GM23248 (cell line): Measurements from ENCODE around the gene USP17L12.
"Not testable (repeated sequence)": the region's sequence is repeated elsewhere in the genome, so short reads cannot be mapped to it uniquely, and the experiment has no call there.

Source experiments
- EZH2 ChIP-seq: fragments of 200-600 bp; sonication (generic); IDR thresholded peaks from 2 replicates; pipeline ENCODE4 v1.6.1; 2018; ENCODE audit warnings: antibody characterized with exemption, mild to moderate bottlenecking; ENCODE audit not compliant: insufficient read depth, poor library complexity, severe bottlenecking
- EZH2phosphoT487 ChIP-seq: fragments of 200-600 bp; sonication (generic); IDR thresholded peaks from 2 replicates; pipeline ENCODE4 v1.6.1; 2018; ENCODE audit warnings: antibody characterized with exemption, moderate library complexity, mild to moderate bottlenecking, low read depth; ENCODE audit not compliant: insufficient read depth

GRCh38 chr4:9238461-9238860 lies 18.5 kb downstream of the USP17L12 start:
- TF ChIP-seq EZH2phosphoT487, EZH2: not testable (repeated sequence)
